K562 (cell line): ENCODE data around the gene RNASE2. TPM values are rescaled to one million over a fixed set of nuclear protein-coding genes. Genes with fewer than 3 reads are reported as not detected.

Experiments
- ATF1 ChIP-seq, 2 experiments: fragments of 450-650 bp in 1 of 2; IDR thresholded peaks; 2 replicates each; pipeline ENCODE4 v1.6.1; 2016; ENCODE audit warnings: missing compliant biosample characterization in 1 of 2, missing genetic modification characterization in 1 of 2
- CCAR2 ChIP-seq: fragments of 200-400 bp; formaldehyde crosslinking; IDR thresholded peaks from 2 replicates; pipeline ENCODE4 v1.6.1; 2017; ENCODE audit warnings: mild to moderate bottlenecking, low read depth, low read length
- CREB5 ChIP-seq: fragments of 250-450 bp; sonication (Bioruptor Pico); IDR thresholded peaks from 2 replicates; pipeline ENCODE4 v1.5.0; 2020; ENCODE audit warnings: mild to moderate bottlenecking
- EGR1 ChIP-seq: fragments of 450-650 bp; conservative IDR thresholded peaks from 2 replicates; pipeline ENCODE4 v1.6.1; 2017; ENCODE audit warnings: mild to moderate bottlenecking
- FOS ChIP-seq: IDR thresholded peaks from 3 replicates; pipeline ENCODE4 v1.6.1; 2011; ENCODE audit not compliant: insufficient read length; ENCODE audit errors: extremely low read depth
- FOXA3 ChIP-seq, 2 experiments: fragments of 450-650 bp in 1 of 2; sonication (generic) in 1 of 2; formaldehyde crosslinking; IDR thresholded peaks in 1 of 2; conservative IDR thresholded peaks in 1 of 2; 2 replicates each; pipeline versions ENCODE4 v1.4.0 to v1.8.0; 2020 to 2022; ENCODE audit warnings: mild to moderate bottlenecking in 2 of 2, missing genetic modification reagents in 1 of 2
- HMBOX1 ChIP-seq: sonication (generic); IDR thresholded peaks from 2 replicates; pipeline ENCODE4 v1.6.1; 2016
- MEF2D ChIP-seq: conservative IDR thresholded peaks from 2 replicates; pipeline ENCODE4 v1.6.1; 2016; ENCODE audit warnings: low read depth, missing genetic modification characterization, missing compliant biosample characterization
- NFYB ChIP-seq: IDR thresholded peaks from 2 replicates; pipeline ENCODE4 v1.6.1; 2011; ENCODE audit warnings: mild to moderate bottlenecking, moderate library complexity; ENCODE audit not compliant: insufficient read length; ENCODE audit errors: extremely low read depth
- POLR2G ChIP-seq: fragments of 200-400 bp; formaldehyde crosslinking; IDR thresholded peaks from 2 replicates; pipeline ENCODE4 v1.6.1; 2017; ENCODE audit warnings: low read depth, mild to moderate bottlenecking, antibody characterized with exemption, low read length, moderate library complexity
- PRPF4 ChIP-seq: fragments of 200-400 bp; formaldehyde crosslinking; IDR thresholded peaks from one replicate; pipeline ENCODE4 v1.6.1; 2017; ENCODE audit warnings: low read length, low read depth, mild to moderate bottlenecking; ENCODE audit not compliant: insufficient read depth, poor library complexity, severe bottlenecking
- RBM34 ChIP-seq: fragments of 200-400 bp; formaldehyde crosslinking; IDR thresholded peaks from 2 replicates; pipeline ENCODE4 v1.6.1; 2018; ENCODE audit warnings: low read length, borderline replicate concordance; ENCODE audit not compliant: insufficient read depth
- RUNX1 ChIP-seq: sonication (generic); IDR thresholded peaks from 2 replicates; pipeline ENCODE4 v1.6.1; 2016; ENCODE audit warnings: antibody characterized with exemption, low read depth
- SPI1 ChIP-seq: IDR thresholded peaks from 2 replicates; pipeline ENCODE4 v1.6.1; 2011; ENCODE audit warnings: low read depth, low read length, control low read depth, borderline replicate concordance
- TCF7L2 ChIP-seq: fragments of 150-350 bp; IDR thresholded peaks from 2 replicates; pipeline ENCODE4 v1.6.1; 2016; ENCODE audit warnings: low read depth, mild to moderate bottlenecking, low read length, moderate library complexity
- TCFL5 ChIP-seq: fragments of 250-450 bp; sonication (Bioruptor Pico); conservative IDR thresholded peaks from 2 replicates; pipeline ENCODE4 v1.6.1; 2021; ENCODE audit warnings: mild to moderate bottlenecking, moderate library complexity, matching md5 sums
- ZFP91 ChIP-seq: sonication (generic); formaldehyde crosslinking; IDR thresholded peaks from 2 replicates; pipeline ENCODE4 v1.8.0; 2022; ENCODE audit warnings: mild to moderate bottlenecking, missing genetic modification reagents
- ZNF282 ChIP-seq: sonication (generic); formaldehyde crosslinking; IDR thresholded peaks from 2 replicates; pipeline ENCODE4 v1.8.1; 2023; ENCODE audit warnings: missing genetic modification reagents
- ZNF324 ChIP-seq: fragments of 250-450 bp; sonication (Bioruptor Pico); IDR thresholded peaks from 2 replicates; pipeline ENCODE4 v1.4.0; 2020; ENCODE audit warnings: mild to moderate bottlenecking
- polyA plus RNA-seq, 8 experiments: library from polyadenylated mRNA; depleted of rRNA in 4 of 8; stranded (reverse) in 5 of 8; unstranded in 3 of 8; fragments of >200 nt; fragmentation: Nextera tagmentation in 2 of 8; fragmentation: Illumina TruSeq in 1 of 8; extraction: Ambion mirVana in 2 of 8; extraction: Trizol in 1 of 8; gene quantifications; 2 replicates each; pipeline versions ENCODE4 v1.2.1 to v1.2.3, GENCODE V29; 2011 to 2014; ENCODE audit warnings: inconsistent platforms in 1 of 8, missing spikeins in 1 of 8
- total RNA-seq, 7 experiments: library from RNA; depleted of rRNA in 6 of 7; stranded (reverse); fragments of >200 nt in 6 of 7; fragmentation: Illumina TruSeq in 2 of 7; extraction: Trizol in 2 of 7; gene quantifications; 2 replicates each; pipeline versions ENCODE4 v1.2.1 to v1.2.3, GENCODE V29; 2011 to 2021; ENCODE audit warnings: low replicate concordance in 1 of 7

Gene RNASE2
- total and polyA plus RNA-seq, 9 of the 15 experiments (the other 6 are each of a cell fraction or from before 2014, with no cell fraction given): not detected

- TF ChIP-seq RUNX1 (no peak), POLR2G (peak; percentile 49; the same call in 1 of the 2 replicates), FOS (no peak), EGR1 (no peak), ZNF282 (no peak), TCFL5 (CRISPR knock-in tag) (no peak), RBM34 (no peak), PRPF4 (no peak), CREB5 (CRISPR knock-in tag) (no peak), ZNF324 (CRISPR knock-in tag) (no peak), MEF2D (tag) (no peak), ZFP91 (no peak), HMBOX1 (no peak), SPI1 (no peak), NFYB (no peak), FOXA3 (CRISPR knock-in tag; conservative IDR thresholded peaks at IDR 0.05 in 1 of 2, IDR thresholded peaks at IDR 0.05 in 1 of 2) (no peak), TCF7L2 (no peak), CCAR2 (no peak), ATF1 (CRISPR knock-in tag; IDR thresholded peaks at IDR 0.05) (no peak), ATF1 (tag; IDR thresholded peaks at IDR 0.05) (0 out of 2 replicates have a peak, but pooled peaks have one; percentile 15)
Measured at GRCh38 chr14:20970983-20971704, 15.9 kb downstream of the RNASE2 start (continued).
